NB4 (cell line): ENCODE measurements around the gene PDE8B.

Experiments
- DNase-seq: peaks from one replicate; pipeline ENCODE4 v3.0.0; 2010; ENCODE audit warnings: low read depth
- H3K4me3 ChIP-seq: one replicate; pipeline ENCODE4 v1.5.1; 2011; ENCODE audit warnings: mild to moderate bottlenecking, low read depth, low read length, moderate library complexity
- MYC ChIP-seq: IDR thresholded peaks from 2 replicates; pipeline ENCODE4 v1.6.1; 2011; ENCODE audit warnings: low read depth, low read length
- POLR2A ChIP-seq: IDR thresholded peaks from 2 replicates; pipeline ENCODE4 v1.6.1; 2011; ENCODE audit warnings: mild to moderate bottlenecking; ENCODE audit not compliant: insufficient read length; ENCODE audit errors: extremely low read depth
- TF ChIP-seq, protein P1 (sequence below): IDR thresholded peaks from one replicate; pipeline ENCODE4 v1.5.1; 2012; ENCODE audit warnings: low read depth, low read length
- TF ChIP-seq, protein P2 (sequence below): IDR thresholded peaks from 2 replicates; pipeline ENCODE4 v1.6.1; 2011; ENCODE audit warnings: low read depth, low read length

PDE8B gene

DNA sequence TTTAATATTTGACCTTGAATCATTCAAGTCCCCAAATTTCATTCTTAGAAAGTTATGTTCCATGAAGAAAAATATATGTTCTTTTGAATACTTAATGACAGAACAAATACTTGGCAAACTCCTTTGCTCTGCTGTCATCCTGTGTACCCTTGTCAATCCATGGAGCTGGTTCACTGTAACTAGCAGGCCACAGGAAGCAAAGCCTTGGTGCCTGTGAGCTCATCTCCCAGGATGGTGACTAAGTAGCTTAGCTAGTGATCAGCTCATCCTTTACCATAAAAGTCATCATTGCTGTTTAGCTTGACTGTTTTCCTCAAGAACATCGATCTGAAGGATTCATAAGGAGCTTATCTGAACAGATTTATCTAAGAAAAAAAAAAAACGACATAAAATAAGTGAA, 216.2 kb downstream of the PDE8B start:
- H3K4me3 ChIP-seq, result no peak overlapping the region
- DNase-seq, result no peak
- TF ChIP-seq, protein P1, sequence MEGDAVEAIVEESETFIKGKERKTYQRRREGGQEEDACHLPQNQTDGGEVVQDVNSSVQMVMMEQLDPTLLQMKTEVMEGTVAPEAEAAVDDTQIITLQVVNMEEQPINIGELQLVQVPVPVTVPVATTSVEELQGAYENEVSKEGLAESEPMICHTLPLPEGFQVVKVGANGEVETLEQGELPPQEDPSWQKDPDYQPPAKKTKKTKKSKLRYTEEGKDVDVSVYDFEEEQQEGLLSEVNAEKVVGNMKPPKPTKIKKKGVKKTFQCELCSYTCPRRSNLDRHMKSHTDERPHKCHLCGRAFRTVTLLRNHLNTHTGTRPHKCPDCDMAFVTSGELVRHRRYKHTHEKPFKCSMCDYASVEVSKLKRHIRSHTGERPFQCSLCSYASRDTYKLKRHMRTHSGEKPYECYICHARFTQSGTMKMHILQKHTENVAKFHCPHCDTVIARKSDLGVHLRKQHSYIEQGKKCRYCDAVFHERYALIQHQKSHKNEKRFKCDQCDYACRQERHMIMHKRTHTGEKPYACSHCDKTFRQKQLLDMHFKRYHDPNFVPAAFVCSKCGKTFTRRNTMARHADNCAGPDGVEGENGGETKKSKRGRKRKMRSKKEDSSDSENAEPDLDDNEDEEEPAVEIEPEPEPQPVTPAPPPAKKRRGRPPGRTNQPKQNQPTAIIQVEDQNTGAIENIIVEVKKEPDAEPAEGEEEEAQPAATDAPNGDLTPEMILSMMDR, result no peak
- TF ChIP-seq, protein P2, sequence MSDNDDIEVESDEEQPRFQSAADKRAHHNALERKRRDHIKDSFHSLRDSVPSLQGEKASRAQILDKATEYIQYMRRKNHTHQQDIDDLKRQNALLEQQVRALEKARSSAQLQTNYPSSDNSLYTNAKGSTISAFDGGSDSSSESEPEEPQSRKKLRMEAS, result no peak
- no peak for TF ChIP-seq MYC
- no peak for TF ChIP-seq POLR2A

DNA sequence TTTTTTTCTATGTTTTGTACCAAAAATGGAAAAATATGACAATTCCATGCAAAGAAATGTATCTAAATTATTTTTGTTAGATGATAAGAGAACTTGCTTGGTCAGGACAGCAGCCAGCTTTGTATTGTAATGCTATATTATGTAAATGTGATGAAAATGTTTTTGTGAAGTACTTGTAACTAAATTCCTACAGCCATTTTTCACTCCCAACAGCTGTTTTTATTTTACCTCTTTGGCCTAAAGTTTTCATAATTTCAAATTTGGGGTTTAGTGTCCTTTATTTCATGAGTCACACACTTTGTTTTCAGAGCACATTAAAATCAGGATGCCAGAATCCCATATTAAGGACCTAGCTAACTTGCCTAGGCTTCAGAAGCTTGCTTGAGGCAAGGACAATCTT, 217.5 kb downstream of the PDE8B start:
- no peak overlapping the region for H3K4me3 ChIP-seq
- DNase-seq, result no peak
- TF ChIP-seq, protein P1, result no peak
- TF ChIP-seq POLR2A, result no peak
- TF ChIP-seq MYC, result no peak
- TF ChIP-seq, protein P2, result no peak

DNA sequence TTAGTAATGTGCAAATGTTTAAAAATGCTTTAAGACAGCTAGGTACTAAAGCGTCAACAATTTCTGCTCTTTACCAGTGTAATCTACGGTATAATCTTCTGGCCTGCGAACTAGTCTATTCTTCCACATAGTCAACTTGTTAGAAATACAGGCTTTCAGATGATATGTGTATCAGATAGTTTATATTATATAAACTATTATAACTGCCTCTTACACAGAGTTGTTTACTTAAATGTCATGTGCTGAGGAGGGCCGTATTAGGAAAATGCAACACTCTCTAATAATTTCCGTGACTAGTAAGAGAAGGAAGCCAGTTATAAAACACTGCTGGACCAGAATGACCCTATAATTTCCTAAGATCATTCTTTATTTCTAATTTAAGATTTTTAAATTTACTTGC, 218.0 kb downstream of the PDE8B start:
- TF ChIP-seq POLR2A, result no peak
- TF ChIP-seq, protein P2, result no peak
- TF ChIP-seq, protein P1, result no peak
- TF ChIP-seq MYC, result no peak
- no peak for DNase-seq
- H3K4me3 ChIP-seq, result no peak overlapping the region

DNA sequence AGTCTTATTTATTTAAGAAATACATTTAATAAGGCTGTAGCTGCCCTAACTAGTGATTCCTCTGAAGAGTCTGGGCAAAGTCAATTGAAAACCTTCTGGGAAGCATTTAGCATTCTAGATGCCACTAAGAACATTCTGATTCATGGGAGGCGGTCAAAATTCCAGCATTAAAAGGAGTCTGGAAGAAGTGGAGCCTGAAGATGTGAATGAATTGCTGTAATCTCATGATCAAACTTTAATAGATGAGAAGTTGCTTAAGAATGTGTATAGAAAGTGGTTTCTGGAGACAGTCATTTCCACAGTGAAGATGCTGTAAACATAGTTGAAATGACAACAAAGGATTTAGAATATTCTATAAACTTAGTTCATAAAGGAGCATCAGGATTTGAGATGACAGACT, 220.2 kb downstream of the PDE8B start:
- no peak for DNase-seq
- TF ChIP-seq MYC (no peak), POLR2A (no peak)
- TF ChIP-seq, protein P2, result no peak
- TF ChIP-seq, protein P1, result no peak
- H3K4me3 ChIP-seq, result no peak overlapping the region

DNA sequence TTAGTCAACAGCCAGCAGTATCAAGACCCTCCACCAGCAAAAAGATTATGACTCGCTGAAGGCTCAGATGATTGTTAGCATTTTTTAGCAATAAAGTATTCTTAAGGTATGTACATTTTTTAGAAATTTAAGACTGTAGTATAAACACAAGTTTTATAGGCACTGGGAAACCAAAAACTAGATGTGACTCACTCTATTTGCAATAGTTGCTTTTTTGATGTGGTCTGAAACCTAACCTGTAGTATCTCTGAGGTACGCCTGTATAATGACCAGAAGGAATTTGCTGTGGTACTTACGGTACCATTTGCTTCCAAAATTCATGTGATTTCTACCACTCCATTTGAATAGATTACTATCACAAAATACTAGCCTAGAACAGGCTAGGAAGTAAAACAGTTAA, 220.8 kb downstream of the PDE8B start:
- H3K4me3 ChIP-seq, result no peak overlapping the region
- DNase-seq, result no peak
- TF ChIP-seq POLR2A, result no peak
- TF ChIP-seq, protein P1, result no peak
- no peak for TF ChIP-seq MYC
- TF ChIP-seq, protein P2, result no peak

DNA sequence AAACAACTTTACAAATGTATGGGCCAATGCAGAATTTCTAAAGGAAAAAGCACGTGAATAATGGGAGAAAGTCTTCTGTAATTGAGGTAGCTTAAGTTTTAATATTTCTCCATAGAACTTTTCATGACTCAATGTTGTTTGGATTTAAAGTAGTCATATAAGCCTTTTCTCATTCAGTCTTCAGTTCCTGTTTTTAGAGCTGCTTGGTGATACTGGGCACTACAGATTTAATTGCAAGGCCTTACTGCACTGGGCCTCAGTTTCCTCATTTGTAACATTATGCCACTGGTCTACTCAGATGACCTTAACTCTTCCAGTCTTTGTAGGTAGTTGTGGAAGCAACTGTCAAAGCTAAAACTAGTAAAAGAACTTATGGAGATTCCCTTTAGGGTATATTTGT, 221.2 kb downstream of the PDE8B start:
- no peak overlapping the region for H3K4me3 ChIP-seq
- TF ChIP-seq POLR2A (no peak), MYC (no peak)
- TF ChIP-seq, protein P2, result no peak
- TF ChIP-seq, protein P1, result no peak
- DNase-seq, result no peak
